Activated effector memory CD4-positive, alpha-beta T cell treated with anti-CD3 and anti-CD28 coated beads, Interleukin-2, amount 50 U/mL, for 16 hours (primary cell): ENCODE measurements around the gene FAM209B.
"Not testable (repeated sequence)": the region's sequence is repeated elsewhere in the genome, so short reads cannot be mapped to it uniquely, and the experiment has no call there.

ENCODE experiments used
- DNase-seq: peaks from one replicate; pipeline ENCODE4 v3.0.0-alpha.2; 2020

FAM209B gene, protein sequence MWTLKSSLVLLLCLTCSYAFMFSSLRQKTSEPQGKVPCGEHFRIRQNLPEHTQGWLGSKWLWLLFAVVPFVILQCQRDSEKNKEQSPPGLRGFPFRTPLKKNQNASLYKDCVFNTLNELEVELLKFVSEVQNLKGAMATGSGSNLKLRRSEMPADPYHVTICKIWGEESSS

DNA sequence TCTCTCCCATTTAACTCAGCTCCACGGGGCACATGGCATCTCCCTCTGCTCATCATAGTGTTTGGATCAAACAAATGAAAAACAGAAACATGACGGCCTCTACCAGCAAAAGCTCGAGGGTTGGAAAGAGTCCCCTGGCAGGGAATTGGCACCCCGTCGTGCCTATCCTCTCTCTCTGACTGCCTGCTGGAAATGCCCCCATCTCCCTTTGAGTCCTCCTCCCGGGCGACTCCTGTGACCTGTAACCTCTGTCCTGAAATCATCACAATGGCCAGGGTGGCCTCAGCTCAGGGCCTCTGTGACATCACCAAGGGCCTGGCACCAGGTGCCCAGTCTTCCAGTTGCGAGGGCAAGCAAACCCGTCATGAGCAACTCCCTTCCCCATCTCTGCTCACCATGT lies at the start of gene FAM209B:
Gene FAM209B (plus strand): TSS at position 301 of the 400 bp plus-strand sequence. CDS start 96 bp downstream, at position 397.
- DNase-seq = not testable (repeated sequence)

DNA sequence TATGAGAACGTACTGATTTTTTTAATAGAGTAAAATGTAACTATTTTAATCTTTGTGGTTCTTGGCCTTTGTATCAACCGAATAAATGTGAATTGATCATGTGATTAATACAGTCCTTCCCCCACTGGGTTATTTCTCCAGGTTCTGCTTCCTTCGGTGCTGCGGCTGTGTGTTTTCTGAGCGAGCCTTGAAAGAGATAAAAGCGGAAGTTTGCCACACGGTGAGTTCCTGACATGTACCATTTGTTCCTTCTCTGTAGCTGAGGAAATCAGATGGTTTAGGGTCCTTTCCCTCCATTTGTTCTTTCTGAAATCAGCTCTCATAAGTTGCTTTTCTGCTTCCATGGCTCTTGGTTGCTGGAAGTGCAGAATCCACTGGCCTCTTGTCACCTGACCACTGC lies 49.1 kb upstream of the FAM209B start:
- no peak for DNase-seq

DNA sequence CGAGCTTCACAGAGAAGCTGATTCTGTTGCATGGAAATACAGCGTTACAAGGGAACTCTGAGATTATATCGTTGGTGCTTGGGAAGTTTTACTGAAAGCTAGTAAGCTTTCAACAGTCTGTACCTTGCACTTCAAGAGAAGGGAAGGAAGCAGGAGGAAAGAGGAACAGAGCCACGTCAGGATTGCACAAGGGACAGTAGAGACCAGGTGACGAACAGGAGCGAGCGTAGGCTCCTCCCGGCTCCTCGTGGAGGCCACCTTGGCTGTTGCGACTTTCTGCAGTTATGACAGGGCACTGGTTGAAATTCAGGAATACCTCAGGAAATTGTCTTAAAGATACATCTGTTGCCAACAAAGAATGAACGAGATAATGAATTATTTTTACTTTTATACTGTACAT lies 45.8 kb upstream of the FAM209B start:
- no peak for DNase-seq

DNA sequence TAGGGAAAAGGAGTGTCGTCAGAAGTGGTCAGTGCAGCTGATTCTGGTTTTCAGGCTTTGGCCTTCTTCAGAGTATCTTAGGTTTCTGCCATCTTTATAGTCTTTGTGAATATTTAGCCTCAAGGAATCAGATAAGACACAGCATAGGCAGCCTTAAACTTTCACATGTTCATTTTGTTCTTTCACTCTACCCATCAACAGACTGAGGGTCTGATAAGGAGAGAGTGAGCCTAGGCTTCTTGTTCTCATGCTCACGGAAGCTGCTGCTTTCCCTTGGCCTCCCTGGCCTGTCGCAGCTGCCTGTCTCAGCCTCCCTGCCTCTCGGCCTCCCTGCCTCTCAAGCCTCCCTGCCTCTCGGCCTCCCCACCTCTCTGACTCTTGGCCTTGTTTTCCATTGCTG lies 44.5 kb upstream of the FAM209B start:
- DNase-seq = no peak

DNA sequence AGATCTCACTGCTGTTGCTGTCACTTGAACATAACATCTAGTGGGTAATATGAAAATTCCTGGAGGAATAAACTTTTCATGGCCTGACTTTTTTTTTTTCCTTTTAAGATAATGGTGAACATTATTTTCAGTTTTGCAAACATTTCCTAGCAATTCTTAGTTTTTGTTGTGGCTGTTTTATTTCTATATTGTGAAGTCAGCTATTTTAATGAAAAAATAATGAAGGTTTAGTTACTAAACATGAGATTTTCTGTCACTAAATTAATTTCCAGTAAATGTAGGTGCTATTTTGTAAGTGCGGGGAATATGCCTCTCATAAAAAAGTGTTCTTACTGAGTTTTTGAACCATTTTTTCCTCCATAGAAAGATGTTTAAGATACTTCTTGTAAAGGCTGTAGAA lies 31.9 kb upstream of the FAM209B start:
- DNase-seq = no peak

DNA sequence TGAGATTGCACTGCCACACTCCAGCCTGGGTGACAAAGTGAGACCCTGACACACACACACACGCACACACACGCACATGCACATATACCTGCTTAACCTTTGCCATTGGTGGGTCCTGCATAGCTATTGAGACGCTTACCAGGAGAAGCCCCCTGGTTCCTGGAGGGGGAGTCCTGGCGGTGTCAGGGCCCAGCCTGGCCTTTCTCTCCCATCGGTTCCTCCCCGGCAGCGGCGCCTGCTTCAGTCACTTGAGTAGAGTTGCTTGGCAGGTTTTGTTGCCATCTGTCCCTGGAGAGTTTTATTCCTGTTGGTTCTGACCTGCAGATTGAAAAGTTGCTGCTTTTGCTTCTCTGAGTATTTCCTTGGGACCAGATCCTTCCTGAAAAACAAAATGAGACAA lies 29.1 kb upstream of the FAM209B start:
- no peak for DNase-seq

DNA sequence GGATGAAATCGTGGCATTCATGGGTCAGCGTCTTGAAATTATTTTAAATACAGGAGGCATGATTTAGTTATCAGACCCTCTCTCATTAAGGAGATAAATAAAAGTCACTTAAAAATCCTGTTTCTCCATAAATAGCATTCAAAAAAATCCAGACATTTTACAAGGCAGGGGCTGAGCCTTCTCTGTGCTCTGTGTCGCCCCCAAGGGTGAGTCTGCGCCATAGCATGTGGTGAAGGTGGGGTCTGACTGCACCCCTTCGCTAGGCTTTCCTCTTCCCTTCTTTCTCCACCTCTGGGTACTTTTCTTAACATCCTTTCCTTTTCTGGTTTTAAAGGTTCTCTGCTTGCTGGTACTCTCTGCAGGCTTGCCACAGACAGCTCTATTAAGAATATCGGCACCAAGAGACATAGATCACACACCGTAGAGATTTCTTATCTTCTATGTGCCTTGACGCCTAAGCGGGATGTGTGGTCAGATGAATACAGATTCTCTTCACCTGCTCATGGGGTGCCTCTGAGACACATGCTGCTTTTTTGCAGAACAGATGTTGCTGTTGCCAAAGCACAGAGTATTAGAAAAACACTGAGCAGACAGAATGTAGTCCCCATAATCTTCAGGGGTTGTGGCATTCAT lies 28.6 kb upstream of the FAM209B start:
- DNase-seq = no peak

DNA sequence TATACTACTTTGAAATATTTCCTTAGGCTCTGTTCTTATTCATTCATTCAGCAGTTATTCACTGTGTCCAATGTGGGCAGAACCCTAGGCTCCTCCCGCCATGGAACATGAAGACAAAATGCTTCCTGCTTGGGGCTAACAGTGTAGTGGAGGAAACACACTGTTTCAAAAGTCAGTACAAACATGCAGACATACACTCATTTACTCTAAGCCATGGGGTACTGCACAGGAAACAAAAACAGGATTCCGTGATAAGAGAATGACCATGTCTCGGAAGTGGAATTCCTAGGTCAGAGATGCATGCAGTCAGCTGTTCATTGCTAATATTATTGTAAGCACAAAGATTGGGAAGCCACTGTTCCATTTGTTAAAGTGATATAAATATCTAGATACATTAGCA lies 26.9 kb upstream of the FAM209B start:
- no peak for DNase-seq

DNA sequence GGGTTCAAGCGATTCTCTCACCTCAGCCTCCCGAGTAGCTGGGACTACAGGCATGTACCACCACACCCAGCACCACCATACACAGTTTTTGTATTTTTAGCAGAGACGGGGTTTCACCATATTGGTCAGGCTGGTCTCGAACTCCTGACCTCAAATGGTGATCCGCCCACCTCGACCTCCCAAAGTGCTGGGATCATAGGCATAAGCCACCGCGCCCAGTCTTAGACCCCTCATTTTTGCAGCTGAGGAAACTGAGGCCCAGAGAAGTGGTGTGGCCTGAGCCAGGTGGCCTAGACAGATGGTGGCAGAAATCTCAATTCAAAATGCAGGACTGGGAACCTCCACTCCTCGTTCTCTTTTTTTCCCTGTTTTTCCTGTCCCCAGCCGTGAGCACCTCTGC lies 21.1 kb upstream of the FAM209B start:
- no peak for DNase-seq

DNA sequence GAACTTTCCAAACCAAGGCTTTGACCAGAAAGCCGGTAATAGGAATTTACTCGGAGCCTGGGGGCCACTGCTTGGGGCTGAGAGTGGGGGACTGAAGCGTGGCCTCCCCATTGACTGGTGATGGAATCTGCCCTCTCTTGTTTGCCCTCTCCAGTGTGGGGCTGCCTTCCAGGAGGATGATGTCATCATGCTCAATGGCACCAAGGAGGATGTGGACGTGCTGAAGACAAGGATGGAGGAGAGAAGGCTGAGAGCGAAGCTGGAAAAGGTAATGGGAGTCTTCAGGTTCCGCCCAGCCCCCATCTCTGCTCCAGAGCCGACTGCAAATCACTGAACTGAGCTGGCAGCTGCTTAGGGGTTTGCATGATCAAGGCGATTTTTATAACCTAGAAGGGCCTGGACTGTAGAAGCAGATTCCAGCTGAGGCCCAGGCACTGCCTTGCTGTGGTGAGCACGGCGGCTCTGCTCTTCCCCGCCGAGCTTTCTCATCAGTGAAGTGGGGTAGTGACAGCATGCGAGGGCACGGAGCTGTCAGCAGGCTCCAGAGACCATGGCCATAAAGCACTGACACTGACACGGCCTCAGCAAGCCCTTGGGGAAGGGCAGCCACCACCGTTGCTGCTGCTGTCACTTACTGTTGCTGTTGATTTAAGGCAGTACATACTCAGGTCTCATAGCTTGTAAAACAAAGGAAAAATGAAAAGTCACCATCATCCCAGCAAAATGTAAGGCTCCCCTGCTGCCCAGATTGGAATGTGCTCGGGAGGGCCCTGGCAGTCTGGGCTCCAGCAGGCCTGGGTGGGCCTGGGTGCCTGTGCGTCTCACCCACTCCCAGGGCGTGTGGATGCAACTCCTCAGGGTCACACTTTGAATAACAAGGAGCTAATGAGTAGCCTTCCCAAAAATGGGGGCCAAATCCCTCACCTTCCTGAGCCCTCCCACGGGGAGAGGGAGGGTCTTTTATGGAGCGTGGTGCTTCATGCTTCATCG lies 19.6 kb upstream of the FAM209B start:
- DNase-seq = no peak

DNA sequence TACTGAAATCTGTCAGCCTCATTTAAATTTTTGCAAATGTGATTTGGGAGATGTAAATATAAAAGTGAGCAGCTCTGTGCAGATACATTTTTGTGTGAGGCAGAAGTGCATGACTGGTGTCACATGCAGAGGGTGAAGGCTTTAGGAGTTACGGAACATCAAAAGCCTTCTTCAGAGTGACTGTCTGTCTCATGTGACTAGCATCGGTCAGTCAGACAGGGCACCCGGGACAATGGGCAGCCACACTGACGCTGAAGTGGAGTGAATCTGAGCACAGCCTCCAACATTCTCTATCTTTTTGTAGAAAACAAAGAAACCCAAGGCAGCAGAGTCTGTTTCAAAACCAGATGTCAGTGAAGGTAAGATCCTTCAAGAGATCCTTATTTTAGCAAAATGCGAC lies 16.4 kb upstream of the FAM209B start:
- no peak for DNase-seq

DNA sequence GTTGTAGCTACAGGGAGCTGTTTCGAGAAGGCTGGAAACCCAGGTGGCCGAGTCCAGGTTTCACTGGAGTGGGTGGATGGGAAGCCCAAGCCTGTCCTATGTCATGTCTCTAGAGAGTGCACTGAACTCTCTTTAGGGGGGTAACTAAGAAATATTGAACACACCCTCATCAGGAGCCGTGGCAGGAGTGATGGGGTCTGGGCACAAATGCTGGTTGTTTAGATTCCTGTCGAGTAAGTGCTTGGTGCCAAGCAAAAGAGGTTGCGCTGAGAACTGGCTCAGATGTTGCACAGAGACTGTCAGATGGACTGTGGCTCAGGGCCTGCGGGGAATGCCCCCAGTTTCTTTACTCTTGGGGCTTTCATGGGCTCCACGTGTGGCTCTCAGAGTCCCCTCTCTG lies 15.8 kb upstream of the FAM209B start:
- no peak for DNase-seq

DNA sequence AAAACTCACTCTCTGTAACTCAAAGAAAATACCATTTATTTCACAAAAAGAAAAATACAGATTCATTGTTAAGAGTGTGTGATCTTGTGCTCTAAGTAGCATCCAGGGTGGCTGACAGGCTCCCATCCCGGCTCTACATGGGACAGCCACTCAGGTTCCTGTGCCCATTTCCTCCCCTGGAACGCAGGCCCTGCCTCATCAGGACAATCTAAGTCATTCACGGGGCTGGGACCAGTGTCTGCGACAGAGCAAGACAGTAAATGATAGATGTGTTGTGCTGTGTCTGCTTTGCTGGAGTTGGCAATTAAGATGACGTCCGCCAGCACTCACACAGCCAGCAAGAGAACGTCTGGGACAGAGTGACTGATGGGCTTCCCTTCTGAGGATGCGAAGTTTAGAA lies 15.4 kb upstream of the FAM209B start:
- no peak for DNase-seq

DNA sequence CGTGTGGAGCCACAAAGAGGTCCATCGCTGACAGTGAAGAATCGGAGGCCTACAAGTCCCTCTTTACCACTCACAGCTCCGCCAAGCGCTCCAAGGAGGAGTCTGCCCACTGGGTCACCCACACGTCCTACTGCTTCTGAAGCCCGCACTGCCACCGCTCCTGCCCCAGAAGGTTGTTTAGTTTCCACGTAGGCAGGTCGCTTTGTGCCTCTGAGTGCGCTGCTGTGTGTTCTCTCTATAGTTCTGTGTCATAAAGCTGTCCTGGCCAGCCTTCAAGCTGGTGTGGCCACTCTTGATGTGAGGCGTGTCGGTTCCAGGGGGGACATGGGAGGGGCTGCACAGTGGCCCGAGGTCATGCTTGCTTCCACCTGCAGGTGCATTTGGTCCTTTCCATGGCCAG lies 14.9 kb upstream of the FAM209B start:
- DNase-seq = no peak

DNA sequence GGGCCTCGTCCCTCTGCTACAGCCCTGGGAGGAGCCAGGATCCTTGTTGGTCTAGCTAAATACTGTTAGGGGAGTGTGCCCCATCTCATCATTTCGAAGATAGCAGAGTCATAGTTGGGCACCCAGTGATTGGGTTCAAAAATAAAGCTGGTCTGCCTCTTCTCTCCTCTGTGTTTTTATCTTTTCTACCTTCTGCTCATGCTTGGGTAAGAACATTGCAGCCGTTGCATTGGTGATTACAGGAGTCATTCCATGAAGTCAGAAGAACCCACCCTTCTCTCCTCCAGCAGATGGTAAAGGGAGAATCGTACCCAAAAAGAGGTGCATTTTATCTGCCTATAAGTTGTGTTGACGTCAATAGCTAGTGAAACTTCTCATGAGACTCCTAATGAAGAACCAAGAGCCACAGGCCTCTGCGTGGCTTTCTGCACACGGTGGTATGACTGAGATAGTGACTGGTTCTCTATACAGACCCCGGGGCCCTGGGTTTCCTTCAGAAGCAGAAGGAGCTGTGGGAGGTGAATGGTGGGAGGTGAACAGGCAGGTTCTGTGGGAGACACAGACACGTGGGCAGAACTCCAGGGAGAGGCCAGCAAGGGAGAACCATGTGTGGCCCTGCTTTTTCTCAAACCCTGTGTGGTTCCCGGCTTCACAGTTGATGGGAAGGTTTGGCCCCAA lies 14.2 kb upstream of the FAM209B start:
- DNase-seq = no peak

DNA sequence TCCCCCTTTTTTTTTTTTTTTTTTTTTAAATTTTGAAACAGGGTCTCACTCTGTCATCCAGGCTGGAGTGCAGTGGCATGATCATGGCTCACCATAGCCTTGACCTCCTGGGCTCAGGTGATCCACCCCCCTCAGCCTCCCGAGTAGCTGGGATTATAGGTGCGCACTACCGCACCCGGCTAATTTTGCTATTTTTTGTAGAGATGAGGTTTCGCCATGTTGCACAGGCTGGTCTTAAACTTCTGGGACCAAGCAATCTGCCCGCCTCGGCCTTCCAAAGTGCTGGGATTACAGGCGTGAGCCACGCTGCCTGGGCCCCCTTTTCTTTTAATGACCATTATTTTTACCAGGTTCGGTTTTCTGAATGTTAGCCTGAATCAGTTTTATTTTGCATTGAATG lies 13.5 kb upstream of the FAM209B start:
- DNase-seq = no peak

DNA sequence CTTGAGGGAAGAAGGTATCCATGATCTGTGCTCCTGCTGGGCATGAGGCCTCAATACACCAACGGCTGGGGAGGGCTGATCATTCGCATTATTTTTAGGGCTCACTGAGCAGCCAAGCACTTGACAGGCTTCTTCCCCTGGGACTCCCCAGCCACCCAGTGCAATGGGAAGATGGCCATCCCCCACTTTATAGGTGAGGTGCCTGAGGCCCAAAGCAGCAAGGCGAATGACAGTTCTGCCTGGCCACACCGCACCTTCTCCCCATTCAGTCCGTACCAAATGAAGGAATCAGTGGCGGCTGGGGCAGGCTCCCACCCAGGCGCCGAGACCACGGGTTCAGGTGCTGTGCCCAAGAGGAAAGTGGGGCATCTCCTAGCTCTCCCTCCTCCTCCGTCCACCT lies 12.9 kb upstream of the FAM209B start:
- DNase-seq = no peak

DNA sequence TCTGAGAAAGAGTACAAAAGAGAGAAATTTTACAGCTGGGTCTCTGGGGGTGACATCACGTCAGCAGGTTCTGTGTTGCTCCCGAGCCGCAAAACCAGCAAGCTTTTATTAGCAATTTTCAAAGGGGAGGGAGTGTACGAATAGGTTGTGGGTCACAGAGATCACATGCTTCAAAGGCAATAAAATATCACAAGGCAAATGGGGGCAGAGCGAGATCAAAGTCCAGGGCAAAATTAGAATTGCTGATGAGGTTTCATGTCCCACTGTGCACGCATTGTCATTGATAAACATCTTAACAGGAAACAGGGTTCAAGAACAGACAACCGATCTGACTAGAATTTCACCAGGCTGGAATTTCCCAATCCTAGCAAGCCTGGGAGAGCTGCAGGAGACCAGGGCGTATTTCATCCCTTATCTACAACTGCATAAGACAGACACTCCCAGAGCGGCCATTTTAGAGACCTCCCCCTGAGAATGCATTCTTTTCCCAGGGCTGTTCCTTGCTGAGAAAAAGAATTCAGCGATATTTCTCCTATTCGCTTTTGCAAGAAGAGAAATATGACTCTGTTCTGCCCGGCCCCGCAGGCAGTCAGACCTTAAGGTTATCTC lies 12.2 kb upstream of the FAM209B start:
- DNase-seq = not testable (repeated sequence)

DNA sequence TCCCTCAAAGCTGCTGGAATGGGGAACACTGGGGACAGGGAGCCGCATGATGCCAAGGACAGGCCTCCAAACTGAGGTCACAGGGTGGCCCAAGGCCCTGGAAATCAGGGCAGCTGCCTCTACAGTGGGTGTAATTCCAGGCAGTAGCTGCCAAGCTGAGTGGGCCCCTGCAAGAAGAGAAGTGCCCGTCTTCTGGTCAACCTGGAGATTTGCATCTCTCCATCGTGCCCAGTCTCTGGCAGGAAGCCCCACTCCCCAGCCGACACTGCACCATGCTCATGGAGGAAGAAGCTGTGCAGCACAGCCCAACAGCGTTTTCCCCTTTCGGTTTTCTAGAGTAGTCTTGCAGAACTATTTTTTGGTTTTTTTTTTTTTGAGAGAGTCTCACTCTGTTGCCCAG lies 10.7 kb upstream of the FAM209B start:
- DNase-seq = no peak

DNA sequence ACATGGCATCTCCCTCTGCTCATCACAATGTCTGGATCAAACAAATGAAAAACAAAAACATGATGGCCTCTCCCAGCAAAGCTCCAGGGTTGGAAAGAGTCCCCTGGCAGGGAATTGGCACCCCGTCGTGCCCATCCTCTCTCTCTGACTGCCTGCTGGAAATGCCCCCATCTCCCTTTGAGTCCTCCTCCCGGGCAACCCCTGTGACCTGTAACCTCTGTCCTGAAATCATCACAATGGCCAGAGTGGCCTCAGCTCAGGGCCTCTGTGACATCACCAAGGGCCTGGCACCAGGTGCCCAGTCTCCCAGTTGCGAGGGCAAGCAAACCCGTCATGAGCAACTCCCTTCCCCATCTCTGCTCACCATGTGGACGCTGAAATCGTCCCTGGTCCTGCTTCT lies 8.6 kb upstream of the FAM209B start, which contains the start of gene FAM209A:
Gene FAM209A (plus strand): TSS at position 301 of the 400 bp plus-strand sequence. CDS start 65 bp downstream, at position 366.
- DNase-seq = not testable (repeated sequence)

DNA sequence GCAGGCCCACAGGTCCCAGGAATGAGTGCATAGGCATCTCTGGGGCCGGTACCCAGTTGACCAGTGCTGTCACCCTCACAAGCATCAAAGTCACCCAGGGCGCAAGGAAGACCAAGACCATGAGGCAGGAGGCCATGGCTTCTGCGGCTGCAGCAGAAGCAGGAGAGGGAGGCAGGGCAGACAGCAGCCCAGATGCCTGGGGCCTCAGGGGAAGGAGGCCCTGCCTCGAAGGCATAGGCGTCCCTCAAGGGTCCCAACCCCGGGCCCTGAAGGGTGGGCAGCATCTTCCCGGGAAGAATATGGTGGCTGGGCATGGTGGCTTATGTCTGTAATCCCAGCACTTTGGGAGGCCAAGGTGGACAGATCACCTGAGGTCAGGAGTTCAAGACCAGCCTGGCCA lies 5.5 kb upstream of the FAM209B start:
- DNase-seq = no peak

DNA sequence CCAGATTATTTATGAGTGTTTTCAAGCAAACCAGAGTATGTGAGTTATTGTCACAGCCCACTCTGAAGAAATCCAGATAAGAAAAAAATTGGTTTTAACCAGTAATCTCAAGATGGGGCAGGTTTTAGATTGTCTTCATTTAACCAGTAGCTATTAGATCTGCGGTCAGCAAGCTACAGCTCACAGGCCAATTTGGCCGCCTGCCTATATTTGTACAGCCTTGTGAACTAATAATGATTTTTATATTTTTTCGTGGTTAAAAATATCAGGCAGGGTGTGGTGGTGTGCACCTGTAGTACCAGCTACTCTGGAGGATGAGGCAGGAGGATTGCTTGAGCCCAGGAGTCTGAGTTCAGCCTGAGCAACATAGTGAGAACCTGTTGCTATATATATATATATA lies 5.0 kb downstream of the FAM209B start:
- no peak for DNase-seq

DNA sequence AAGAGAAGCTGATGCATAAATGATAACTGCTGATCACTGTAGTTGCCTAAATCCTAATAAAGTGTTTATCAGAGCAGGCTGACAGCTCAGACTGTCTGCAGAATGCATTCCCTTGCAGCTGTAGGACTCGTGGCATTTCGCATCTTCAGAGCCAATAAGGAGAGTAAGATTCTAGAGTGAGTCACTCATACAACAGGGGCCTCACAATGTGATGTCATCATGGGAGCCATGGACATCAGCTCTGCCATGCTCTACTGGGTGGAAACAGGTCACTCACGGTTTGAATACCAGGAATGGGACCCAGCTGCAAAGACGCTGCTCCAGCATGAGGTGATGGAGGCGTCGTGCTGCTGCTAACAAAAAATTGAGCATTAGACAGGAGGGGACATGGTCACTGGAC lies 7.4 kb downstream of the FAM209B start:
- no peak for DNase-seq
